Progenitor cell of endocrine pancreas (in vitro differentiated cells): ENCODE data around the gene NT5DC3. TPM values are rescaled to one million over a fixed set of nuclear protein-coding genes. Genes with fewer than 3 reads are reported as not detected.

Source experiments
- DNase-seq: peaks from one replicate; pipeline ENCODE4 v3.0.0; 2021; ENCODE audit warnings: low spot score; ENCODE audit not compliant: unreplicated experiment
- H3K27ac Mint-ChIP-seq: 2 replicates; pipeline ENCODE4 v1.8.0; 2021; ENCODE audit warnings: mild to moderate bottlenecking, moderate library complexity, mixed read lengths
- H3K27me3 Mint-ChIP-seq: 2 replicates; pipeline ENCODE4 v1.8.0; 2021; ENCODE audit warnings: mixed read lengths
- H3K36me3 Mint-ChIP-seq: 2 replicates; pipeline ENCODE4 v1.8.0; 2022; ENCODE audit warnings: mixed read lengths; ENCODE audit not compliant: insufficient read depth
- H3K4me1 Mint-ChIP-seq: 2 replicates; pipeline ENCODE4 v1.8.0; 2021; ENCODE audit warnings: low read depth, mixed read lengths
- H3K4me3 Mint-ChIP-seq: 2 replicates; pipeline ENCODE4 v1.8.0; 2021; ENCODE audit warnings: low read depth, mild to moderate bottlenecking, moderate library complexity, mixed read lengths
- H3K9me3 Mint-ChIP-seq: 2 replicates; pipeline ENCODE4 v1.8.0; 2021; ENCODE audit warnings: low read depth, mixed read lengths
- total RNA-seq: library from RNA; stranded (reverse); gene quantifications from 2 replicates; pipeline ENCODE4 v1.2.1, GENCODE V29; 2021
- TF ChIP-seq, protein P1 (sequence below): fragments of 200-600 bp; sonication (generic); IDR thresholded peaks from one replicate; pipeline ENCODE4 v1.5.0; 2021; ENCODE audit warnings: antibody characterized with exemption, mild to moderate bottlenecking; ENCODE audit not compliant: unreplicated experiment

The NT5DC3 gene
- total RNA-seq, 1 donor from 2014 or later: 13.9 TPM

DNA sequence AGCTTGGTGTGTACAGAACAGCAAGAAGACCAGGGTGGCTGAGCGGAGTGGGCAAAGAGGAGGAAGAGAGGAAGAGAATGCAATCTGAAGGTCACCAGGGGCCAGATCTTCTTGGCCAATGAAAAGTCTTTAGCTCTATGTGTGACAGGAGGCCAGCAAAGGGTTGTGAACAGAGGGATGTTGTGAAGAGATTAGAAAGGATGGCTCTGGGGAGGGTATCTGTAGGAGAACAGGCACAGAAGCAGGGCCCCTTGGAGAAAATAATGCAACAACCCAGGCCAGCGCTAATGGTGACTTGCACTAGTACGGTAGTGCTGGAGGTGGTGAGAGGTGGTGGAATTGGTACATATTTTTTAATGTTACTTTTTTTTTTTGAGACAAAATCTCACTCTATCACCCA is 97.2 kb downstream of the NT5DC3 start:
- H3K36me3 Mint-ChIP-seq: no peaks in the 10 kb centered on the region
- peaks cover 7% of the 10 kb centered on the region for H3K27me3 Mint-ChIP-seq
- H3K4me3 Mint-ChIP-seq: no peak overlapping the region
- no peak for DNase-seq
- no peaks in the 10 kb centered on the region for H3K4me1 Mint-ChIP-seq
- H3K9me3 Mint-ChIP-seq: no peaks in the 10 kb centered on the region
- H3K27ac Mint-ChIP-seq: no peak overlapping the region
- TF ChIP-seq, protein P1, sequence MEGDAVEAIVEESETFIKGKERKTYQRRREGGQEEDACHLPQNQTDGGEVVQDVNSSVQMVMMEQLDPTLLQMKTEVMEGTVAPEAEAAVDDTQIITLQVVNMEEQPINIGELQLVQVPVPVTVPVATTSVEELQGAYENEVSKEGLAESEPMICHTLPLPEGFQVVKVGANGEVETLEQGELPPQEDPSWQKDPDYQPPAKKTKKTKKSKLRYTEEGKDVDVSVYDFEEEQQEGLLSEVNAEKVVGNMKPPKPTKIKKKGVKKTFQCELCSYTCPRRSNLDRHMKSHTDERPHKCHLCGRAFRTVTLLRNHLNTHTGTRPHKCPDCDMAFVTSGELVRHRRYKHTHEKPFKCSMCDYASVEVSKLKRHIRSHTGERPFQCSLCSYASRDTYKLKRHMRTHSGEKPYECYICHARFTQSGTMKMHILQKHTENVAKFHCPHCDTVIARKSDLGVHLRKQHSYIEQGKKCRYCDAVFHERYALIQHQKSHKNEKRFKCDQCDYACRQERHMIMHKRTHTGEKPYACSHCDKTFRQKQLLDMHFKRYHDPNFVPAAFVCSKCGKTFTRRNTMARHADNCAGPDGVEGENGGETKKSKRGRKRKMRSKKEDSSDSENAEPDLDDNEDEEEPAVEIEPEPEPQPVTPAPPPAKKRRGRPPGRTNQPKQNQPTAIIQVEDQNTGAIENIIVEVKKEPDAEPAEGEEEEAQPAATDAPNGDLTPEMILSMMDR: no peak

DNA sequence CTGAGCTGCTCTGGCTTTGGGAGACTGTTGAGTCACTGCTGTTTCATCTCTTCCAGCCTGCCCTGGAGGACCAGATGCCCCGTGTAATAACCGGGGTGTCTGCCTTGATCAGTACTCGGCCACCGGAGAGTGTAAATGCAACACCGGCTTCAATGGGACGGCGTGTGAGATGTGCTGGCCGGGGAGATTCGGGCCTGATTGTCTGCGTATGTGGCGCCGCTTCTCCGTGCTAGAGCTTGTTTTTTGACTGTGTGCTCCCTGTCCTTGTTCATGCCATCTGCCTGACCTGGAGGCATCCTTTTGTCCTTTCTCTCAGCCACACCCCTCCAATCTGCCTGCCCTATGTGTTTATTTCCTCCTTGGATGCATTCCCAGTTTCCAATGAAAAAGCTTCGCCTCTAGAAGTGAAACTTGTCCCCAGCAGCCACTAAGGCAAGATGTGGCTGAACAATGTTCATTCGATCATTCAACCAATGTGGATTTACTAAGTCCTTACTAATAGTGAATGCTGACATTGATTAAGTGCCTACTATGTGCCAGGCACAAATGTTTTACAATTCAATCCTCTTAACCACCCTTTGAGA is 98.6 kb downstream of the NT5DC3 start:
- no peak overlapping the region for H3K27ac Mint-ChIP-seq
- no peaks in the 10 kb centered on the region for H3K36me3 Mint-ChIP-seq
- TF ChIP-seq, protein P1: no peak
- H3K27me3 Mint-ChIP-seq: peaks cover 7% of the 10 kb centered on the region
- H3K4me1 Mint-ChIP-seq: peaks cover 2% of the 10 kb centered on the region
- H3K4me3 Mint-ChIP-seq: no peak overlapping the region
- no peaks in the 10 kb centered on the region for H3K9me3 Mint-ChIP-seq
- no peak for DNase-seq

- peaks cover 29% of the 10 kb centered on the region for H3K27me3 Mint-ChIP-seq
- peak overlapping the region; percentile 1 for H3K27ac Mint-ChIP-seq
- no peaks in the 10 kb centered on the region for H3K36me3 Mint-ChIP-seq
- no peak for DNase-seq
- H3K4me3 Mint-ChIP-seq: no peak overlapping the region
- peaks cover 2% of the 10 kb centered on the region for H3K4me1 Mint-ChIP-seq
- TF ChIP-seq, protein P1: no peak
- H3K9me3 Mint-ChIP-seq: no peaks in the 10 kb centered on the region
Measured at GRCh38 chr12:103737881-103738280, 103.2 kb downstream of the NT5DC3 start.

DNA sequence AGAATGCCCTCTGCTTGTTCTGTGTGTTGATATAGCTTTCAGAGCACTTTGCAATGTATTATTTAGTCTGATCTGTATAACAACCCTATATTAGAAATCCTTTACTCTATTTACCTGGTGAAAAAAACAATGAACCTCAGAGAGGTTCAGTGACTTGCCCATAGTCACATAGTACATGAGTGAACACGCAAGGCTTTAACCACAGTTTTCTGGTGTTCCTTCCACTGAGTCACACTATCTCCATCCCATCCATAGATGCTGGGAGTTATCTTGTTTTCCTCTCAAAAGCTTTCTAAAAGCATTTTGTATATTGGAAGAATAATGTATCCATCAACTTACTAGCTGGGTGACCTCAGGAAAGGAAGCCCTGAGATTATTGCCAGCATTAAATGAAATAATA is 104.5 kb downstream of the NT5DC3 start:
- DNase-seq: no peak
- TF ChIP-seq, protein P1: no peak
- peaks cover 2% of the 10 kb centered on the region for H3K4me1 Mint-ChIP-seq
- peaks cover 3% of the 10 kb centered on the region for H3K9me3 Mint-ChIP-seq
- peaks cover under 1% of the 10 kb centered on the region for H3K36me3 Mint-ChIP-seq
- peaks cover 25% of the 10 kb centered on the region for H3K27me3 Mint-ChIP-seq
- H3K4me3 Mint-ChIP-seq: no peak overlapping the region
- H3K27ac Mint-ChIP-seq: no peak overlapping the region

DNA sequence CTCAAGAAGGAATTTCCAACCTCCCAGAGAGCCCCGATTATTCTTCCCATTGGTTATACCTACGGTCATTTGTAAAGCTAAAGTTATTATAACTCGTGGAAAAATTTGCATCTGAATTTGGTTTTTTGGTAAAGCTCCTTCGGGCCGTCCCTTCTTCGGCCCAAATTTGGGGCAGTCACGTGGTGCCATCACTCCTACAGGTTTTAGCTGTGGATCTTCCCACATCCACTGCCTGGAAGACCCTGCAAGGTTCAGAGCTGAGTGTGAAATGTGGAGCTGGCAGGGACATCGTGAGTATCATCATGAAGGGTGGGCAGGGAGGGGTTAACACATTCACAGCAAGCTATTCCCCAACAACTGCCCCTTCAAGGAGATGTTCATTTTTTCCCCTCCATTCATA is 105.7 kb downstream of the NT5DC3 start:
- H3K27ac Mint-ChIP-seq: no peak overlapping the region
- peaks cover 5% of the 10 kb centered on the region for H3K9me3 Mint-ChIP-seq
- H3K4me3 Mint-ChIP-seq: no peak overlapping the region
- no peak for DNase-seq
- H3K4me1 Mint-ChIP-seq: peaks cover 2% of the 10 kb centered on the region
- peaks cover 22% of the 10 kb centered on the region for H3K27me3 Mint-ChIP-seq
- TF ChIP-seq, protein P1: no peak
- H3K36me3 Mint-ChIP-seq: peaks cover 1% of the 10 kb centered on the region
